Common myeloid progenitor, CD34-positive (primary cell): Measurements from ENCODE around the gene OR10W1. TPM values are rescaled to one million over a fixed set of nuclear protein-coding genes. Genes with fewer than 3 reads are reported as not detected.

Experiments
- CTCF ChIA-PET: fragments of 350-600 bp; sonication (Branson Sonifier 250); formaldehyde crosslinking; loops from one replicate; lab custom pipeline; 2021; ENCODE audit warnings: antibody characterized with exemption; lab: Charles Lee
- POLR2A ChIA-PET: fragments of 350-600 bp; sonication (Branson Sonifier 250); formaldehyde crosslinking; loops from one replicate; lab custom pipeline; 2021; ENCODE audit warnings: antibody characterized with exemption; lab: Charles Lee
- DNase-seq, 3 donors: peaks; one replicate each; pipeline versions ENCODE4 v3.0.0 to v3.0.0-alpha.2; 2013
- H3K27ac ChIP-seq, 2 experiments: 1 replicate in 1 of 2; 2 replicates in 1 of 2; pipeline ENCODE4 v1.7.0; 2013; ENCODE audit warnings: inconsistent platforms in 2 of 2, low read length in 2 of 2, mild to moderate bottlenecking in 2 of 2, low read depth in 1 of 2, moderate library complexity in 1 of 2; ENCODE audit not compliant: severe bottlenecking in 2 of 2, insufficient read depth in 1 of 2, poor library complexity in 1 of 2
- H3K27me3 ChIP-seq, 5 experiments: replicated peaks in 2 of 5; 1 replicate in 3 of 5; 2 replicates in 2 of 5; pipeline versions ENCODE4 v1.6.1 to v1.7.0; 2013; ENCODE audit warnings: low read length in 4 of 5, mild to moderate bottlenecking in 2 of 5, moderate library complexity in 2 of 5, inconsistent platforms in 1 of 5; ENCODE audit not compliant: insufficient read depth in 5 of 5, control insufficient read depth in 4 of 5
- H3K36me3 ChIP-seq, 4 experiments: 1 replicate in 2 of 4; 2 replicates in 2 of 4; pipeline versions ENCODE4 v1.6.1 to v1.7.0; 2013; ENCODE audit warnings: low read length in 3 of 4, control low read depth in 1 of 4, mild to moderate bottlenecking in 1 of 4; ENCODE audit not compliant: control insufficient read depth in 4 of 4, insufficient read depth in 4 of 4
- H3K4me1 ChIP-seq, 4 experiments: 1 replicate in 3 of 4; 2 replicates in 1 of 4; pipeline versions ENCODE4 v1.6.1 to v1.7.1; 2013; ENCODE audit warnings: low read length in 3 of 4, mild to moderate bottlenecking in 3 of 4, control low read depth in 1 of 4, inconsistent platforms in 1 of 4, moderate library complexity in 1 of 4; ENCODE audit not compliant: control insufficient read depth in 4 of 4, insufficient read depth in 4 of 4; ENCODE audit errors: control extremely low read depth in 1 of 4
- H3K4me3 ChIP-seq, 7 experiments: 1 replicate in 4 of 7; 2 replicates in 3 of 7; pipeline versions ENCODE4 v1.5.1 to v1.7.0; 2013; ENCODE audit warnings: mild to moderate bottlenecking in 7 of 7, low read length in 6 of 7, moderate library complexity in 6 of 7, inconsistent platforms in 2 of 7, low read depth in 2 of 7, control low read depth in 1 of 7; ENCODE audit not compliant: insufficient read depth in 4 of 7, control insufficient read depth in 1 of 7; ENCODE audit errors: extremely low read depth in 1 of 7
- H3K9me3 ChIP-seq, 5 experiments: 1 replicate in 4 of 5; 2 replicates in 1 of 5; pipeline versions ENCODE4 v1.6.1 to v1.7.1; 2013; ENCODE audit warnings: low read length in 4 of 5, mild to moderate bottlenecking in 2 of 5, inconsistent platforms in 1 of 5, low read depth in 1 of 5, moderate library complexity in 1 of 5; ENCODE audit not compliant: control insufficient read depth in 4 of 5, insufficient read depth in 2 of 5; ENCODE audit errors: control extremely low read depth in 1 of 5
- WGBS: methylation state at CpG from one replicate; pipeline ENCODE4 v1.1.5; 2013; ENCODE audit not compliant: insufficient coverage; 5-methylcytosine and 5-hydroxymethylcytosine counted together
- polyA plus RNA-seq: library from polyadenylated mRNA; unstranded; fragments of 120-200 nt; gene quantifications from one replicate; pipeline ENCODE4 v1.2.1, GENCODE V29; 2013

The OR10W1 gene, protein sequence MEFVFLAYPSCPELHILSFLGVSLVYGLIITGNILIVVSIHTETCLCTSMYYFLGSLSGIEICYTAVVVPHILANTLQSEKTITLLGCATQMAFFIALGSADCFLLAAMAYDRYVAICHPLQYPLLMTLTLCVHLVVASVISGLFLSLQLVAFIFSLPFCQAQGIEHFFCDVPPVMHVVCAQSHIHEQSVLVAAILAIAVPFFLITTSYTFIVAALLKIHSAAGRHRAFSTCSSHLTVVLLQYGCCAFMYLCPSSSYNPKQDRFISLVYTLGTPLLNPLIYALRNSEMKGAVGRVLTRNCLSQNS
- polyA plus RNA-seq, result not detected

DNA sequence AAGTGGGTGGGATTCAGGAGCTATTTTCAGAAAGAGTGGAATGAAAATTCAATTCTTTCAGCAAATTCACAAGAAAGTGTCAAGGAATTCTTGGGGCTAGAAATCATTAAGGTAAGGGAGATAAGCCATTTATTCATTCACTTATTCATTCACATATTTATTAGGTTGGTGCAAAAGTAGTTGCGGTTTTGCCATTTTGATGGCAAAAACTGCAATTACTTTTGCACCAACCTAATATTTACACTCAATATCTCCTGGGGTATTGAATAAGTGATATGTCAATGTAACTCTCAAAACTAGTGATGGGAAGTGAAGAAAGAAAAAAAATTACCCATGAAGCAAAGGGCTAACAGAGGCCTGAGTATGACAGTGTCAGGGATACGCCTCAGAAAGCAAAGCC is at the start of gene OR10W1:
TSS of gene OR10W1 (minus strand) at position 119 of the 400 bp plus-strand sequence. CDS start 402 bp downstream, outside the sequence.
- no peaks in the 10 kb centered on the region for H3K4me1 ChIP-seq
- no peaks in the 10 kb centered on the region for H3K36me3 ChIP-seq
- ChIA-PET CTCF (no interaction called here), POLR2A (no interaction called here)
- H3K27ac ChIP-seq, result no peak within 1 kb of the TSS
- no peak for DNase-seq
- H3K9me3 ChIP-seq, result no peaks in the 10 kb centered on the region
- no peaks in the 10 kb centered on the region for H3K27me3 ChIP-seq
- no CpG with 5 or more reads among the region's 2 CpGs for WGBS
- no peak within 1 kb of the TSS for H3K4me3 ChIP-seq

DNA sequence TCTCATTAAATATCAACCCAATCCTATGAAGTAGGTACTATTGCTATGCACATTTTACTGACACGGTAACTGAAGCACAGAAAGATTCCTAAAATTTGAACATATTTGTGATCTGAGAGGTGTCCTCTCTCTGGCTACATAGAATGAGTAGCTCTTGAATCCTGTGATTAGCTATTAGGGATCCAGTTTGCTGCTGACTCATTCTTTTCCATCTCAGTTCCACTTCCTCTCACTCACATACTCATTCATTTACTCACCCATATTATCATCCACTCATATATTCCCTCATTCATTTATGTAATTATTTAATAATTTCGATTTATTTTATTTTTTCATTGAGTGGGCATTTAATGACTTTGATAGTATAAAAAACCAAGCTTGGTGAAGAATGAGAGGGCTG is 48.1 kb upstream of the OR10W1 start:
- no peak for DNase-seq
- no CpG with 5 or more reads among the region's 2 CpGs for WGBS

DNA sequence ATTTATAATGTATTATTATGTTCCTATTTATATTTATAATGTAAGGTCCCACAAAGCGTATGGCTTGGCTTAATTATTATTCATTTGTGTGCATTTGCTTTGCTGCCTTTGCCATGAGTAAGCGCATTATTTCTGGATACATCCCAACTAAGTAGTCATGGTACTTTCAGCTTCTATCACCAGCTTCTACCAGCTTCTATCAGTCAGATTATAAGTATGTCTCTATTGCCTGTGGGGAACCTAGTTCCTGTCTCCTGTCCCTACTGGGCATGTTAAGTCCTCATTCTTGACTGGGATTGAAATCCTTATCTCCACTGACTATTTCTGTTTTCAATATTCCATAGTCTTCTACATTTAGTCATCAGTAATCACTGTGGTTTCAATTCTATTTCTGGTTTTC is 33.5 kb upstream of the OR10W1 start:
- H3K27me3 ChIP-seq, result peaks cover 0 to 5% (median 0%) of the 10 kb centered on the region in 5 experiments
- no peaks in the 10 kb centered on the region for H3K9me3 ChIP-seq
- H3K4me1 ChIP-seq, result no peaks in the 10 kb centered on the region
- no CpG with 5 or more reads among the region's 2 CpGs for whole genome bisulfite sequencing
- ChIA-PET POLR2A (no interaction called here), CTCF (no interaction called here)
- no peak for DNase-seq
- H3K27ac ChIP-seq, result no peak overlapping the region
- H3K4me3 ChIP-seq, result no peak overlapping the region
- no peaks in the 10 kb centered on the region for H3K36me3 ChIP-seq

More for the DNA sequence above, 48.1 kb upstream of the OR10W1 start:
- ChIA-PET POLR2A (no interaction called here), CTCF (no interaction called here)
- H3K4me1 ChIP-seq, result no peaks in the 10 kb centered on the region
- no peaks in the 10 kb centered on the region for H3K9me3 ChIP-seq
- H3K27me3 ChIP-seq, result no peaks in the 10 kb centered on the region
- no peaks in the 10 kb centered on the region for H3K36me3 ChIP-seq
- H3K27ac ChIP-seq, result no peak overlapping the region
- H3K4me3 ChIP-seq, result no peak overlapping the region

DNA sequence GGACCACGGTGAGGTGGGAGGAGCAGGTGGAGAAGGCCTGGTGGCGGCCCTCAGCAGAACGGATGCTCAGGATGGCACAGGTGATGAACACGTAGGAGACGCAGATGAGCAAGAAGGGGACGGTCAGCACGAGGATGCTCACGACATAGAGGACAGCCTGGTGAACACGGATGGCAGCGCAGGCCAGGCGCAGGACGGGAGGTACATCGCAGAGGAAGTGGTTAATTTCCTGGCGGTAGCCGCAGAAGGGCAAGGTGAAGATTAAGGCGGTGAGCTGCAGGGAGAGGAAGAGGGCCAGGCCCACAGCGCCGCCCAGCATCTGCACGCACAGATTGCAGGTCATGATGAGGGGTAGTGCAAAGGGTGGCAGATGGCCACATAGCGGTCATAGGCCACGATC is 24.0 kb upstream of the OR10W1 start:
- 94% methylated on average over 21 of the region's 21 CpGs for WGBS
- POLR2A ChIA-PET, result no interaction called here
- peaks cover 0 to 3% (median 0%) of the 10 kb centered on the region in 5 experiments for H3K27me3 ChIP-seq

DNA sequence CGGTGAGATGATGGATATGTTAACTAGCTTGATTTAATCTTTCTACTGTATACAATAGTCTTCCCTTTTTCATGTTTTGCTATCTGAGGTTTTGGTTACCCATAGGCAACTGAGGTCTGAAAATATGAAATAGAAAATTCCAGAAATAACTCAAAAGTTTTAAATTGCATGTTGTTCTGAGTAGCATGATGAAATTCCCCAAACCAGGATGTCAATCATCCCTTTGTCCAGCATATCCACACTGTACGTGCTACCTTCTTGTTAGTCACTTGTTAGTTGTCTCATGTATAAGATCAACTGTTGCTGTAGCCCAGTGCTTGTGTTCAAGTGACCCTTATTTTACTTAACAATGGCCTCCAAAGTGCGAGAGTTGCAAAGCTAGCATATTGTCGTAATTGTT is 21.2 kb upstream of the OR10W1 start:
- Histone ChIP-seq H3K36me3 (no peaks in the 10 kb centered on the region), H3K4me1 (no peaks in the 10 kb centered on the region), H3K9me3 (peaks cover 0 to 6% (median 2%) of the 10 kb centered on the region in 5 experiments), H3K27me3 (no peaks in the 10 kb centered on the region), H3K27ac (no peak overlapping the region), H3K4me3 (no peak overlapping the region)
- no CpG with 5 or more reads among the region's 4 CpGs for WGBS
- CTCF ChIA-PET, result no interaction called here
- POLR2A ChIA-PET, result no interaction called here
- DNase-seq, result no peak

More for the DNA sequence above, 24.0 kb upstream of the OR10W1 start:
- CTCF ChIA-PET, result no interaction called here
- Histone ChIP-seq H3K27ac (no peak overlapping the region), H3K4me1 (no peaks in the 10 kb centered on the region), H3K4me3 (no peak overlapping the region), H3K9me3 (peaks cover 0 to 6% (median 2%) of the 10 kb centered on the region in 5 experiments), H3K36me3 (no peaks in the 10 kb centered on the region)
- no peak for DNase-seq

DNA sequence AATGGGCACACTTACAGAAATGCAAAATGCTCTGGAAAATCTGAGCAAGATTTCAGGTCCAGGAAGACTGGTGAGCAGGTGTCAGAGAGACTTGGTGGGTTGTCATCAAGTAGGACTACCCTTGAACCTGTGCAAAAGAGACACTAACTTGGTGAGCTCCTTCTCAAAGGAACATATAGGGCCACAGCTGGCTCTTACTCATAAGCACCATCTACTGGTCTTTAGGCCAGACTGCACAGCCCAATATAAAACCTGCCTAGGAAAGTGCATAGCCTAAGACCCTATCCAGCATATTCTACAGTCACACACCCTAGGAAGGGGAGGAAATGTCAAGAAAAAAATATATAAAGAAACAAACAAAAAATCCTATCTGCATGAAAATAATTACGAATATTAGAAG is 18.2 kb upstream of the OR10W1 start:
- H3K27me3 ChIP-seq, result no peaks in the 10 kb centered on the region
- DNase-seq, result peak; percentile 3 to 25 (median 20)
- no peaks in the 10 kb centered on the region for H3K36me3 ChIP-seq
- ChIA-PET POLR2A (no interaction called here), CTCF (interaction anchor here (0.7 kb wide), 1 partner anchor 224 kb away, joined by 4 read pairs; no protein-coding TSS in a partner anchor)
- H3K9me3 ChIP-seq, result peaks cover 0 to 9% (median 0%) of the 10 kb centered on the region in 5 experiments
- H3K4me1 ChIP-seq, result no peaks in the 10 kb centered on the region
- no CpG with 5 or more reads among the region's 1 CpG for WGBS
- H3K27ac ChIP-seq, result no peak overlapping the region
- H3K4me3 ChIP-seq, result no peak overlapping the region

DNA sequence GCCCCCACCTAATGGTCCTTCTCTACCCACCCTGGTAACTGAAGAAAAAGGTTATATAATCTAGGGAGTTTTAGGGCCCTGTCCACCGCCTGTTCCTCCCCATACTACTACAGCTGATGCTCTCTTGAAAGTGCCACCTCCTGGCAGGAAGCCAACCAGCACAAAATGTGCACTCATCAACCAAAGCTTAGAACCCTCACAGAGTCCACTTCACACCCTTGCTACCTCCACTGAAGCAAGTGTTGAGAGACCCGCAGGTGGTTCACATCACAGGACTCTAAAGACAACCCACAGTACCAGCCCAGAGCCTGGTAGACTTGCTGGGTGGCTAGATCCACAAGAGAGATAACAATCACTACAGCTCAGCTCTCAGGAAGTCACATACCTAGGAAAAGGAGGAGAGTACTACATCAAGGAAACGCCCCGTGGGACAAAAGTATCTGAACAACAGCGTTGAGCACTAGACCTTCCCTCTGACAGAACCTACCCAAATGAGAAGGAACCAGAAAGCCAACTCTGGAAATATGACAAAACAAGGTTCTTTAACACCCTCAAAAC is 17.5 kb upstream of the OR10W1 start:
- Histone ChIP-seq H3K9me3 (peaks cover 0 to 6% (median 0%) of the 10 kb centered on the region in 5 experiments), H3K27me3 (no peaks in the 10 kb centered on the region), H3K4me3 (no peak overlapping the region), H3K4me1 (no peaks in the 10 kb centered on the region), H3K27ac (no peak overlapping the region), H3K36me3 (no peaks in the 10 kb centered on the region)
- 33% methylated on average over 1 of the region's 5 CpGs for WGBS
- ChIA-PET POLR2A (no interaction called here), CTCF (interaction anchor here (0.7 to 0.8 kb wide), 2 partner anchors 21 to 225 kb away, joined by 3 to 4 read pairs; no protein-coding TSS in a partner anchor)
- DNase-seq, result no peak
